Caco-2 (cell line): ENCODE data around the gene CD33. TPM values are rescaled to one million over a fixed set of nuclear protein-coding genes. Genes with fewer than 3 reads are reported as not detected.

Experiments used
- BruUV-seq: library from RNA; stranded (reverse); fragments of 400-500 nt; replicated peaks from 2 replicates; lab custom pipeline; 2021; lab: Mats Ljungman, UMichigan
- CTCF ChIA-PET: fragments of 300-600 bp; sonication (Branson Sonifier 250); formaldehyde crosslinking; loops from one replicate; lab custom pipeline; 2022; ENCODE audit warnings: antibody characterized with exemption; lab: Charles Lee
- POLR2A ChIA-PET: fragments of 300-600 bp; sonication (Branson Sonifier 250); formaldehyde crosslinking; loops from one replicate; lab custom pipeline; 2022; ENCODE audit warnings: antibody characterized with exemption; lab: Charles Lee
- DNase-seq, 2 experiments: peaks; one replicate each; pipeline versions ENCODE4 v3.0.0 to v3.0.0-alpha.2; 2020 to 2022
- H3K27me3 ChIP-seq: replicated peaks from 2 replicates; pipeline ENCODE4 v1.6.0; 2011; ENCODE audit warnings: low read length; ENCODE audit not compliant: control insufficient read depth, insufficient read depth
- H3K36me3 ChIP-seq: 2 replicates; pipeline ENCODE4 v1.5.1; 2011; ENCODE audit warnings: low read length; ENCODE audit not compliant: control insufficient read depth, insufficient read depth
- H3K4me1 ChIP-seq: fragments of 250-450 bp; sonication (Bioruptor Pico); 2 replicates; pipeline ENCODE4 v1.5.1; 2020; ENCODE audit warnings: mild to moderate bottlenecking
- H3K4me3 ChIP-seq: 2 replicates; pipeline ENCODE4 v1.5.1; 2011; ENCODE audit warnings: low read depth, mild to moderate bottlenecking, control low read depth, low read length
- H3K9me3 ChIP-seq: fragments of 250-450 bp; sonication (Bioruptor Pico); 2 replicates; pipeline ENCODE4 v1.5.1; 2020; ENCODE audit warnings: mild to moderate bottlenecking, moderate library complexity
- H3K27ac Mint-ChIP-seq: one replicate; pipeline ENCODE4 v1.8.0; 2022; ENCODE audit warnings: mixed read lengths; ENCODE audit not compliant: unreplicated experiment
- H3K27me3 Mint-ChIP-seq: one replicate; pipeline ENCODE4 v1.8.0; 2022; ENCODE audit warnings: mixed read lengths; ENCODE audit not compliant: insufficient read depth, unreplicated experiment
- H3K36me3 Mint-ChIP-seq: one replicate; pipeline ENCODE4 v1.8.0; 2022; ENCODE audit warnings: mild to moderate bottlenecking, mixed read lengths; ENCODE audit not compliant: insufficient read depth, unreplicated experiment
- H3K4me1 Mint-ChIP-seq: one replicate; pipeline ENCODE4 v1.8.0; 2022; ENCODE audit warnings: low read depth, mixed read lengths; ENCODE audit not compliant: unreplicated experiment
- H3K4me3 Mint-ChIP-seq: one replicate; pipeline ENCODE4 v1.8.0; 2022; ENCODE audit warnings: mild to moderate bottlenecking, moderate library complexity, mixed read lengths; ENCODE audit not compliant: unreplicated experiment
- H3K9me3 Mint-ChIP-seq: one replicate; pipeline ENCODE4 v1.8.0; 2022; ENCODE audit warnings: mixed read lengths; ENCODE audit not compliant: unreplicated experiment
- CTCF ChIP-seq, 2 experiments: fragments of 200-600 bp in 1 of 2; IDR thresholded peaks; 1 replicate in 1 of 2; 2 replicates in 1 of 2; pipeline versions ENCODE4 v1.5.1 to v1.8.0; 2011 to 2022; ENCODE audit warnings: antibody characterized with exemption in 1 of 2, control low read depth in 1 of 2, inconsistent platforms in 1 of 2, low read depth in 1 of 2, low read length in 1 of 2, mild to moderate bottlenecking in 1 of 2, moderate library complexity in 1 of 2; ENCODE audit not compliant: insufficient read depth in 1 of 2, severe bottlenecking in 1 of 2, unreplicated experiment in 1 of 2
- intact Hi-C: fragments of 100-400 bp; cut with micrococcal nuclease; formaldehyde crosslinking; loops from one replicate; pipeline ENCODE4 v1.10.0; 2022; ENCODE audit not compliant: unreplicated experiment
- total RNA-seq: library from RNA; stranded (reverse); gene quantifications from 2 replicates; pipeline ENCODE4 v1.2.3, GENCODE V29; 2022

The CD33 gene
- total RNA-seq, 1 experiment from 2014 or later = not detected

GRCh38 chr19:51219307-51219706 lies 5.6 kb upstream of the CD33 start:
- no peaks in the 10 kb centered on the region for H3K4me1 ChIP-seq
- no peaks in the 10 kb centered on the region for H3K27me3 ChIP-seq
- no peak overlapping the region for H3K4me3 ChIP-seq
- Mint-ChIP-seq H3K27me3 (peaks cover 18% of the 10 kb centered on the region), H3K36me3 (no peaks in the 10 kb centered on the region), H3K4me3 (no peak overlapping the region), H3K9me3 (no peaks in the 10 kb centered on the region), H3K4me1 (no peaks in the 10 kb centered on the region), H3K27ac (no peak overlapping the region)
- POLR2A ChIA-PET = no interaction called here
- no peaks in the 10 kb centered on the region for H3K9me3 ChIP-seq
- H3K36me3 ChIP-seq = no peaks in the 10 kb centered on the region
- TF ChIP-seq CTCF (IDR thresholded peaks at IDR 0.05; ENCODE audit: insufficient read depth in 1 of 2, low read depth in 1 of 2, low read length in 1 of 2, severe bottlenecking in 1 of 2, unreplicated experiment in 1 of 2) = no peak
- DNase-seq = no peak
- no TSS peak for BruUV-seq
- intact Hi-C loops = no loop called here
- CTCF ChIA-PET = no interaction called here

- H3K4me1 ChIP-seq = no peaks in the 10 kb centered on the region
- H3K36me3 ChIP-seq = no peaks in the 10 kb centered on the region
- Mint-ChIP-seq H3K27ac (no peak overlapping the region), H3K4me1 (no peaks in the 10 kb centered on the region), H3K9me3 (no peaks in the 10 kb centered on the region), H3K4me3 (no peak overlapping the region), H3K27me3 (peaks cover 20% of the 10 kb centered on the region), H3K36me3 (no peaks in the 10 kb centered on the region)
- BruUV-seq = no TSS peak
- ChIA-PET CTCF (no interaction called here), POLR2A (no interaction called here)
- no peak for TF ChIP-seq CTCF (IDR thresholded peaks at IDR 0.05; ENCODE audit: insufficient read depth in 1 of 2, low read depth in 1 of 2, low read length in 1 of 2, severe bottlenecking in 1 of 2, unreplicated experiment in 1 of 2)
- no peaks in the 10 kb centered on the region for H3K27me3 ChIP-seq
- H3K4me3 ChIP-seq = no peak overlapping the region
- no peak for DNase-seq
- intact Hi-C loops = no loop called here
- no peaks in the 10 kb centered on the region for H3K9me3 ChIP-seq
These were observed 4.9 kb upstream of the CD33 start for GRCh38 chr19:51219971-51220370.

GRCh38 chr19:51220996-51221395 lies 3.9 kb upstream of the CD33 start:
- POLR2A ChIA-PET = no interaction called here
- no TSS peak for BruUV-seq
- intact Hi-C loops = no loop called here

More at GRCh38 chr19:51220996-51221395, 3.9 kb upstream of the CD33 start:
- H3K4me1 ChIP-seq = no peaks in the 10 kb centered on the region
- no peak for TF ChIP-seq CTCF (IDR thresholded peaks at IDR 0.05; ENCODE audit: insufficient read depth in 1 of 2, low read depth in 1 of 2, low read length in 1 of 2, severe bottlenecking in 1 of 2, unreplicated experiment in 1 of 2)
- no peaks in the 10 kb centered on the region for H3K27me3 ChIP-seq
- no peak for DNase-seq
- no peaks in the 10 kb centered on the region for H3K9me3 ChIP-seq
- no peaks in the 10 kb centered on the region for H3K36me3 Mint-ChIP-seq
- H3K36me3 ChIP-seq = no peaks in the 10 kb centered on the region
- H3K4me3 ChIP-seq = no peak overlapping the region
- H3K27ac Mint-ChIP-seq = no peak overlapping the region
- H3K4me1 Mint-ChIP-seq = no peaks in the 10 kb centered on the region
- peaks cover 25% of the 10 kb centered on the region for H3K27me3 Mint-ChIP-seq
- CTCF ChIA-PET = no interaction called here
- no peaks in the 10 kb centered on the region for H3K9me3 Mint-ChIP-seq
- no peak overlapping the region for H3K4me3 Mint-ChIP-seq
